NB4 (cell line): ENCODE data around the gene POLR2I.
"Not testable (repeated sequence)": the region's sequence is repeated elsewhere in the genome, so short reads cannot be mapped to it uniquely, and the experiment has no call there.

Experiments used
- DNase-seq: peaks from one replicate; pipeline ENCODE4 v3.0.0; 2010; ENCODE audit warnings: low read depth
- H3K4me3 ChIP-seq: one replicate; pipeline ENCODE4 v1.5.1; 2011; ENCODE audit warnings: mild to moderate bottlenecking, low read depth, low read length, moderate library complexity
- MYC ChIP-seq: IDR thresholded peaks from 2 replicates; pipeline ENCODE4 v1.6.1; 2011; ENCODE audit warnings: low read depth, low read length
- POLR2A ChIP-seq: IDR thresholded peaks from 2 replicates; pipeline ENCODE4 v1.6.1; 2011; ENCODE audit warnings: mild to moderate bottlenecking; ENCODE audit not compliant: insufficient read length; ENCODE audit errors: extremely low read depth
- TF ChIP-seq, protein P1 (sequence below): IDR thresholded peaks from 2 replicates; pipeline ENCODE4 v1.6.1; 2011; ENCODE audit warnings: low read depth, low read length
- TF ChIP-seq, protein P2 (sequence below): IDR thresholded peaks from one replicate; pipeline ENCODE4 v1.5.1; 2012; ENCODE audit warnings: low read depth, low read length

POLR2I gene

DNA sequence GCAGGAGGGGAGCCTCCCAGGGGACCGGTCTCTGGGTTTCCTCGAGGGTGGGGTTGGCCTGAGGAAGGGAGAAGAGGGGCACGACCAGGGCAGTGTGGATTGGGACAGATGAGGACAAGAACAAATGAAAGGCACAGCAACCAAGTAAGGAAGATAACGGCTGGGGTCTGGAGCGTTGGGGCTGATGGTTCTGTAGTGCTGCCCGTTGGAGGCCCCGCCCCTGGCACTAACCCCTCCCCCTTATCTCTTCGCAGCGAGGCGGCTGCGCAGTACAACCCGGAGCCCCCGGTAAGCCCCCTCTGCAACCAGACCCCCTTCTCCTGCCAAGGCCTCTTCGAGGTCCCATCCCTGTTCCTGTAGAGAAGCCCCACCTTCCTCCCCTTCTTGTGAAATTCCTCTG lies 27.4 kb upstream of the POLR2I start:
- no peak for DNase-seq
- TF ChIP-seq, protein P1, sequence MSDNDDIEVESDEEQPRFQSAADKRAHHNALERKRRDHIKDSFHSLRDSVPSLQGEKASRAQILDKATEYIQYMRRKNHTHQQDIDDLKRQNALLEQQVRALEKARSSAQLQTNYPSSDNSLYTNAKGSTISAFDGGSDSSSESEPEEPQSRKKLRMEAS: no peak
- TF ChIP-seq, protein P2, sequence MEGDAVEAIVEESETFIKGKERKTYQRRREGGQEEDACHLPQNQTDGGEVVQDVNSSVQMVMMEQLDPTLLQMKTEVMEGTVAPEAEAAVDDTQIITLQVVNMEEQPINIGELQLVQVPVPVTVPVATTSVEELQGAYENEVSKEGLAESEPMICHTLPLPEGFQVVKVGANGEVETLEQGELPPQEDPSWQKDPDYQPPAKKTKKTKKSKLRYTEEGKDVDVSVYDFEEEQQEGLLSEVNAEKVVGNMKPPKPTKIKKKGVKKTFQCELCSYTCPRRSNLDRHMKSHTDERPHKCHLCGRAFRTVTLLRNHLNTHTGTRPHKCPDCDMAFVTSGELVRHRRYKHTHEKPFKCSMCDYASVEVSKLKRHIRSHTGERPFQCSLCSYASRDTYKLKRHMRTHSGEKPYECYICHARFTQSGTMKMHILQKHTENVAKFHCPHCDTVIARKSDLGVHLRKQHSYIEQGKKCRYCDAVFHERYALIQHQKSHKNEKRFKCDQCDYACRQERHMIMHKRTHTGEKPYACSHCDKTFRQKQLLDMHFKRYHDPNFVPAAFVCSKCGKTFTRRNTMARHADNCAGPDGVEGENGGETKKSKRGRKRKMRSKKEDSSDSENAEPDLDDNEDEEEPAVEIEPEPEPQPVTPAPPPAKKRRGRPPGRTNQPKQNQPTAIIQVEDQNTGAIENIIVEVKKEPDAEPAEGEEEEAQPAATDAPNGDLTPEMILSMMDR: no peak
- TF ChIP-seq POLR2A (no peak), MYC (no peak)
- H3K4me3 ChIP-seq: no peak overlapping the region

DNA sequence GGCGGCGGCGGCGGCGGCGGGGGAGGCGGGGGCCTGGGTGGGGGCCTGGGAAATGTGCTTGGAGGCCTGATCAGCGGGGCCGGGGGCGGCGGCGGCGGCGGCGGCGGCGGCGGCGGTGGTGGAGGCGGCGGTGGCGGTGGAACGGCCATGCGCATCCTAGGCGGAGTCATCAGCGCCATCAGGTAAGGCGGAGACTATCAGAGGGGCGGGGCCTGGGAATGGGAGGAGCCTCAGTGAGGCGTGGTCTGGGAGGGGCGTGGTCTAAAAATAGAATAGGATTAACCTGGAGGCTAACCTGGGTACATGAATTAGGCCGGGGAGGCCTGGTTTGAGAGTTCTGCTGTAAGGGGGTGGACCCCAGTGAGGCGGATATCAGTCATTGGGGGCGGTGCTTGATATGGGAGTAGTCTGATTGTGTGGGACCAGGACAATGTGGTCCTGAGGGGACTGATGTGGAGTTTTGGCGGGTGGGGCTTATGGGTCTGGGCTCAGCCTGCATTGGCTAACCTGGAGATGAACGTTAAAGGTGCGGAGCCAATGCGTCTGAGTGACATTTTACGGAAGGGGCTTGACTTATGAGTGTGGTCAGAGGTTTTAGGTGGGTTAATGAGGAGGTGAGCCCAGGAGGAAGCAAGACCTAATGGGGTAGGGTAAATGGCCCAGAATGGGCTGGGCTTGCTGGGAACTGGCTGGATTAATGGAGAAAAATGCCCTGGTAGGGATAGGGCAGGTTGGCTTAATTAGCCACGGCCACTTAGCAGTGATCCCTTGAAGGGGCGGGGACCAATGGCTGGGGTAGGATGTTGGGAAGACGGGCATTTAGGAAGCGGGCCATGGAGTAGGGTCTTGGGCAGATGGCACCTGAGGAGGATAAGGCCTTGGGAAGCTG lies 26.6 kb upstream of the POLR2I start:
- H3K4me3 ChIP-seq: peak overlapping the region; percentile 92
- TF ChIP-seq POLR2A: peak; percentile 10
- no peak for TF ChIP-seq MYC
- DNase-seq: peak; percentile 74

DNA sequence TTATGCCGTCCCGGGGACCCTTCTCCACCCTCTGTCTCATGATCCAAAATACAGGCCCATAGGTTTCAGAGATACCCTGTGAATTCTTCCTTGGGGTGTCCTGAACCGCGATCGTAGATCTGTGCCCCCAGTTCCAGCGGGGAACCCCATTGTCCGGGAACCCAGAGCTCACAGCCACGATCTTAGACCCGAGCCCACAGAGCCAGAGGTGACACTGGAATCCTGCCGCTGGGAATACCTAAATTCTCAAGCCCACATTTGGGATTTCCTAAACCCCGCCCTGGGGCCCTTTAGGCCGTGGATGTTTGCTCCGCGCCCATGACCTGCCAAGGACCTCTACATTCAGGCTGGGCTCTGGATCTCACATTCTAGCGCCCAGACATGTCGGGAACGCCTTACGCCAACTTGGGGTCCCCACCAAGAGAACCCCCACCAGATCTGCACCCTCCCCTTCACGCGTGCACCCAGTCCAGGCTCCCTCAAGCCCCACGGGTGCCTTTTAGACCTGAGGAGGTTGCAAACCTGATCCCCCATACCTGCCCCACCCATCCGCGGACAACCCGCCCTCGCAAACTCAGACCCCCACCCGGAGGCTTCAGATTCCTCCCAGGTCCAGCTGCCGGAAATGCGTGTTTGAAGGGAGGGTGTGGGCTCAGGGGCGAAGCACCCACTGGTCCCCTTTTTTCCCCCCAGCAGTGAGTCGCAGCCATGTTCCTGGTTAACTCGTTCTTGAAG lies 25.8 kb upstream of the POLR2I start:
- TF ChIP-seq POLR2A (peak; percentile 5), MYC (no peak)
- peak overlapping the region; percentile 92 for H3K4me3 ChIP-seq
- peak; percentile 71 for DNase-seq

DNA sequence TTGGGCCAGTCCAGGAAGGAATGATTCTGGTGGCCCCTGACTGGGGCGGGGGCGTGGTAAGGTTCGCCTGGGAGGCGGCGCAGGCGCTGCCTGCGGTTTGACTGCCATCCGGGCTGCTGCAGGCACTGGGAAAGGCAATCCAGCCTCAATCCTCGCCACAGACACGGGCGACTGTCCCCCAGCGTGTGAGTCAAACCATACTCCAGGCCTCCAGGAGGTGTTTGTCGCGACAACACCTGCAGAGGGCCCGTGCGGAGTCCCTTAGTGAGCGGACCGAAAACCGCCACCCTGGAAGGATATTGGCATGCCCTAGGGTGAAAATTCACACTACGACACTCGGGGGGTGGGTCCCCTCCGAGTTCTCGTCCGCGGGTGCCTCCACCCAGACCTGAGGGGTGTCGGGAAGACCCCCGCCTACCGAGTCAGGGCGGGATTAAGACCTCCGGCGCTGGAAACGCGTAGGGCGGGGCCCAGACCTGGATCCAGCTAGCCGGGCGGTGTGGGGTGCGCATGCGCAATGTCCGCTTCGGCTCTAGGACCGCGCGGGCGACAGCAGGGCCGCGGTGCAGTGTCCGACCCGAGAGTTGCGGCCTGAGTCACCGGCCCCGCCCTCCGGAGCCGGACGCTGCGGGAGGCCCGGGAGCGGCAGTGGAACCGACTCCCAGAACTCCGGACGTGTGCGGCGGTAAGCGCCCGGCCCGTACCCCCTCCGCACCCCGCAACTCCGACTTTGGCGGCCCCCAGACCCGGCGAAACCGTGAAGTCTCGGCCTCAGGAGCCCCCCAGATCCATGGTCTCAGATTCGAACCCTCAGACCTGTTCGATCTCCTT lies 25.0 kb upstream of the POLR2I start, which contains the start of gene CAPNS1:
TSS of gene CAPNS1 (plus strand) at position 594 of the 831 bp plus-strand sequence. CDS start 946 bp downstream, outside the sequence.
- DNase-seq: peak; percentile 94
- peak within 1 kb of the TSS; percentile 92 for H3K4me3 ChIP-seq
- TF ChIP-seq, protein P2: no peak
- TF ChIP-seq, protein P1: peak; percentile 49; the same call in 1 of the 2 replicates
- TF ChIP-seq MYC (no peak; the same call in none of the 2 replicates), POLR2A (peak; percentile 64)

DNA sequence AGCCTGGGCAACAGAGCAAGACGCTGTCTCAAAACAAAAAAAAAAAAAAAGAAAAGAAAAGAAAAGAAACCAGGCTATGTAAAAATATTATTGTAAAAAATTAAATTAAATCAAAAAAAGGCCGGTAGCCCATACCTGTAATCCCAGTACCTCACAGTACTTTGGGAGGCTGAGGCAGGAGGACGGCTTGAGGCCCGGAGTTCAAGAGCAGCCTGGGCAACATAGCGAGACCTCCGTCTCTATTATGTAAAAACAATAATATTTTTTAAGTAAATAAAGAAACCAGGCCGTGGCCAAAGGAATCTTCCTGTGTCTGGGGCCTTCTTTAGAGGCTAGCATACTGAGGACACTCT lies 24.4 kb upstream of the POLR2I start:
- H3K4me3 ChIP-seq: peak overlapping the region; percentile 92

DNA sequence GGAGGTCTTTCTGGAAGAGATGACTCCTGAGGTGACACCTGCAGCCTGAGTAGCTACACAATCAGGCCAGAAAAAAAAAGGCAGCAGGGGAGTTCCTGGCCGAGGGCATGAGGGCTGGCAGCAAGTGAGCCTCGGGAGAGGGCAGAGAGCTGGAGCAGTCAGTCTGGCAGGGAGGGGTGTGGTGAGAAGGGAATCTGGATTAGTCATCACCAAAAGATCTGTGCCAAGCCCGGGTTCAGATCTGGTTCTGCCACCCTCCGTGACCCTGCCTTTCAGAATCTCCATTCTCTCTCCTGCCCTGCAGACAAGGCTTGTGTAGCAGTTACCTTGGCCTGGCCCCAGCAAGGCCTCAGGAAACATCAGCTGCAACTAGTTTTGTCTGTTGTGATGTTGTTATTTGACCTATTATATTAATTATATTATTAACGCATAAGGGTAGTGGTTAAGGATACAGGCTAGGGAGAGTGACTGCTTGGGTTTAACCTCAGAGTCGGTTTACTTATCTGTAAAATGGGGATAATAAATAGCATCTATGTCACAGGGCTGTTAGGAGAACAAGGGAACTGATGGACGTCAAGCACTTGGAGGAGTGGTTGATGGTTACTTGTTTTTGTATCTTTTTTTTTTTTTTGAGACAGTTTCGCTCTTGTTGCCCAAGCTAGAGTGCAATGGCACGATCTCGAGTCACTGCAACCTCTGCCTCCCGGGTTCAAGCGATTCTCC lies 22.4 kb upstream of the POLR2I start:
- TF ChIP-seq MYC (no peak), POLR2A (no peak)
- TF ChIP-seq, protein P1: no peak
- TF ChIP-seq, protein P2: no peak
- no peak overlapping the region for H3K4me3 ChIP-seq
- no peak for DNase-seq

More for the DNA sequence above, 24.4 kb upstream of the POLR2I start:
- no peak for DNase-seq
- TF ChIP-seq, protein P1: no peak
- TF ChIP-seq POLR2A (no peak), MYC (no peak)
- TF ChIP-seq, protein P2: no peak

DNA sequence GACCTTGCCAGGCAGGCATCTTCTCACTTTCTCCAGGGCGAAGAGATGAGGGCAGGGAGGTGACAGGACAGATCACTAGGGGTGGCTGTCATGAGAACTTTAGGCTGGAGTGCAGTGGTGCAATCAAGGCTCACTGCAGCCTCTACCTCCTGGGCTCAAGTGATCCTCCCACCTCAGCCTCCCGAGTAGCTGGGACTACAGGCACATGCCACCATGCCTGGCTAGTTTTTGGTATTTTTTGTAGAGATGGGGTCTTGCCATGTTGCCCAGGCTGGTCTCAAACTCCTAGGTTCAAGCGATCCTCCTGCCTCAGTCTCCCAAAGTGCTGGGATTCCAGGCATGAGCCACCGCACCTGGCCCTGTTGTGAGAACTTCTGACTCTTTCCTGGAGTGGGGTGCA lies 20.2 kb upstream of the POLR2I start:
- not testable (repeated sequence) for DNase-seq, H3K4me3 ChIP-seq

DNA sequence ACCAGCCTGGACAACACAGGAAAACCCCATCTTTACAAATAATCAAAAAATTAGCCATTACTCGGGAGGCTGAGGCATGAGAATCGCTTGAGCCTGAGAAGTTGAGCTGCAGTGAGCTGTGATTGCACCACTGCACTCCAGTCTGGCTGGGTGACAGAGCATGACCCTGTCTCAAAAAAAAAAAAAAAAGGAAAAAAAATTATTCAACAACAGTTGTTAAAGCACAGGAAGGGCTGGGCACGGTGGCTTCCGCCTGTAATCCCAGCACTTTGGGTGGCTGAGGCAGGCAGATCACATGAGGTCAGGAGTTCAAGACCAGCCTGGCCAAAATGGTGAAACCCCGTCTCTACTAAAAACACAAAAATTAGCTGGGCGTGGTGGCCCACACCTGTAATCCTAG lies 16.5 kb upstream of the POLR2I start:
- DNase-seq, H3K4me3 ChIP-seq: not testable (repeated sequence)
